Measurements from ENCODE around the gene TEDC2. TPM values are rescaled to one million over a fixed set of nuclear protein-coding genes. Genes with fewer than 3 reads are reported as not detected.
A peak's percentile ranks its signal among the peaks of the same experiment; 100 is the strongest.

Gene TEDC2
- total RNA-seq, 2 experiments from 2014 or later: 48.0 to 110 TPM

DNA sequence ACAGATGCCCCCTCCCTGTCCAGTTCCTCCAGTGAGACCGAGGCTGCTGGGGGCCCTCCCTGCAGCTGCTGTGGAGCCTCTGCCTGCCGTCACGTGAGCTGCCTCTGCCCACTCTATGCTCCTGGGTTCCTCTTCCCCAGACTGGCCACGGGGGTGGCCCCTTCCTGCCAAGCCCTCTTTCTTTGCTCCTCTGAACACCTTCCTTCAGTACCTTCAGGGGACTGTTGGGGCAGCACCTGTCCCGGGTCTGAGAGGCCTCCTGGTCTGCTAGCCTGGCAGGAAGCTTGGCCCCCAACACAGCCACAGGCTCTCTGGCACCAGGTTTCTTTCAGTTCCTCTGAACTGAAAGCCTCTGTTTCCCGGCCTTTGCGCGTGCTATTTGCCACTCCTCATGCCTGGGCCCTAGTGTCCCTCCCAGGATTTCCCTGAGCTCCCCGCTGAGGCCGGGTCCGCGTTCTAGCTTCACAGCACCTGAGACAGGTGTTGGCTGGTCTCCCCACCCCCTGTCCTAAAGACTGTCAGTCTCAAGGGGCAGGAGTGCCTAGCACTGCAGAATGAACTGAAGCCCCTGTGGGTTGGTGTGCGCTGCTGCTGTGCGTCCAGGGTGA lies 47.2 kb downstream of the TEDC2 start:
- Histone ChIP-seq H3K9me3 (ENCODE audit: low read length) (no peaks in the 10 kb centered on the region), H2AFZ (ENCODE audit: low read length) (no peak overlapping the region), H3K79me2 (ENCODE audit: insufficient read depth, low read depth, low read length) (no peaks in the 10 kb centered on the region), H3K9me2 (ENCODE audit: insufficient read depth, low read length) (no peaks in the 10 kb centered on the region), H3K4me3 (ENCODE audit: low read depth, low read length, poor library complexity, severe bottlenecking) (no peak overlapping the region), H3K4me1 (ENCODE audit: insufficient read depth, low read length, poor library complexity, severe bottlenecking) (peaks cover 32% of the 10 kb centered on the region), H3K27ac (ENCODE audit: low read depth, low read length, poor library complexity, severe bottlenecking) (peak overlapping the region; percentile 50), H3K36me3 (ENCODE audit: insufficient read depth, low read length) (peaks cover 9% of the 10 kb centered on the region; the same call in 1 of the 2 replicates), H3K4me2 (ENCODE audit: low read length) (peak overlapping the region; percentile 43), H4K20me1 (ENCODE audit: insufficient read depth, low read length) (no peaks in the 10 kb centered on the region)
- CTCF ChIA-PET (ENCODE audit: unreplicated experiment): no interaction called here
- intact Hi-C loops (cut with micrococcal nuclease; ENCODE audit: unreplicated experiment): no loop called here
- TF ChIP-seq EZH2phosphoT487 (IDR thresholded peaks at IDR 0.05; ENCODE audit: borderline replicate concordance, low read depth, low read length): no peak
- TF ChIP-seq, protein P1, sequence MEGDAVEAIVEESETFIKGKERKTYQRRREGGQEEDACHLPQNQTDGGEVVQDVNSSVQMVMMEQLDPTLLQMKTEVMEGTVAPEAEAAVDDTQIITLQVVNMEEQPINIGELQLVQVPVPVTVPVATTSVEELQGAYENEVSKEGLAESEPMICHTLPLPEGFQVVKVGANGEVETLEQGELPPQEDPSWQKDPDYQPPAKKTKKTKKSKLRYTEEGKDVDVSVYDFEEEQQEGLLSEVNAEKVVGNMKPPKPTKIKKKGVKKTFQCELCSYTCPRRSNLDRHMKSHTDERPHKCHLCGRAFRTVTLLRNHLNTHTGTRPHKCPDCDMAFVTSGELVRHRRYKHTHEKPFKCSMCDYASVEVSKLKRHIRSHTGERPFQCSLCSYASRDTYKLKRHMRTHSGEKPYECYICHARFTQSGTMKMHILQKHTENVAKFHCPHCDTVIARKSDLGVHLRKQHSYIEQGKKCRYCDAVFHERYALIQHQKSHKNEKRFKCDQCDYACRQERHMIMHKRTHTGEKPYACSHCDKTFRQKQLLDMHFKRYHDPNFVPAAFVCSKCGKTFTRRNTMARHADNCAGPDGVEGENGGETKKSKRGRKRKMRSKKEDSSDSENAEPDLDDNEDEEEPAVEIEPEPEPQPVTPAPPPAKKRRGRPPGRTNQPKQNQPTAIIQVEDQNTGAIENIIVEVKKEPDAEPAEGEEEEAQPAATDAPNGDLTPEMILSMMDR (conservative IDR thresholded peaks at IDR 0.05; ENCODE audit: low read length): 0 out of 2 replicates have a peak, but pooled peaks have one; percentile 44
- POLR2A ChIA-PET: no interaction called here
- peak; percentile 81 for DNase-seq (ENCODE audit: low spot score)
- BruUV-seq (replicated peaks): no TSS peak

DNA sequence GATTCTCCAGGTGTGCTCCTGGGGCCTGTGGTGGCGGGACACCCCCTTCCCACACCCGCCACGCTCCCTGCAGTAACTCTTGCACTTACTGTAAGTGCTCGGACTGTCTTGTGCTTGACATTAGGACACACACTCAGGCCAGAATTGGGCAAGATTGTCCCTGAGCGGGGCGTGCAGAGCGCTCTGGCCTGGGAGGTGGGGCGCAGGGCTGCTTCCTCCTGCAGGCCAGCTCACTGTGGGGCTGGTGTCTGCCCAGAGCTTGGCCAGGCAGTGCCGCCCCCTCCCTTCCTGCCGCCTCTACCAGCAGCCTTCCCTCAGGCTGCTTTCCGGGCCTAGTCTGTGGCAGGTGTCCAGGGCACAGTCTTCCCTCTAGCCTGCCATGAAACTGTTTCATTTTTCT lies 47.8 kb downstream of the TEDC2 start:
- Histone ChIP-seq H2AFZ (ENCODE audit: low read length) (no peak overlapping the region), H3K36me3 (ENCODE audit: insufficient read depth, low read length) (peaks cover 5% of the 10 kb centered on the region; the same call in 1 of the 2 replicates), H3K4me3 (ENCODE audit: low read depth, low read length, poor library complexity, severe bottlenecking) (no peak overlapping the region), H3K4me2 (ENCODE audit: low read length) (peak overlapping the region; percentile 43; the same call in 1 of the 2 replicates), H3K4me1 (ENCODE audit: insufficient read depth, low read length, poor library complexity, severe bottlenecking) (peaks cover 37% of the 10 kb centered on the region), H3K9me3 (ENCODE audit: low read length) (no peaks in the 10 kb centered on the region), H3K79me2 (ENCODE audit: insufficient read depth, low read depth, low read length) (no peaks in the 10 kb centered on the region), H3K9me2 (ENCODE audit: insufficient read depth, low read length) (no peaks in the 10 kb centered on the region), H4K20me1 (ENCODE audit: insufficient read depth, low read length) (no peaks in the 10 kb centered on the region), H3K27ac (ENCODE audit: low read depth, low read length, poor library complexity, severe bottlenecking) (peak overlapping the region; percentile 50)
- no TSS peak for BruUV-seq (replicated peaks)
- no peak for DNase-seq (ENCODE audit: low spot score)
- TF ChIP-seq, protein P1 (conservative IDR thresholded peaks at IDR 0.05; ENCODE audit: low read length): no peak
- TF ChIP-seq EZH2phosphoT487 (IDR thresholded peaks at IDR 0.05; ENCODE audit: borderline replicate concordance, low read depth, low read length): no peak
- POLR2A ChIA-PET: no interaction called here
- CTCF ChIA-PET (ENCODE audit: unreplicated experiment): no interaction called here
- intact Hi-C loops (cut with micrococcal nuclease; ENCODE audit: unreplicated experiment): no loop called here

DNA sequence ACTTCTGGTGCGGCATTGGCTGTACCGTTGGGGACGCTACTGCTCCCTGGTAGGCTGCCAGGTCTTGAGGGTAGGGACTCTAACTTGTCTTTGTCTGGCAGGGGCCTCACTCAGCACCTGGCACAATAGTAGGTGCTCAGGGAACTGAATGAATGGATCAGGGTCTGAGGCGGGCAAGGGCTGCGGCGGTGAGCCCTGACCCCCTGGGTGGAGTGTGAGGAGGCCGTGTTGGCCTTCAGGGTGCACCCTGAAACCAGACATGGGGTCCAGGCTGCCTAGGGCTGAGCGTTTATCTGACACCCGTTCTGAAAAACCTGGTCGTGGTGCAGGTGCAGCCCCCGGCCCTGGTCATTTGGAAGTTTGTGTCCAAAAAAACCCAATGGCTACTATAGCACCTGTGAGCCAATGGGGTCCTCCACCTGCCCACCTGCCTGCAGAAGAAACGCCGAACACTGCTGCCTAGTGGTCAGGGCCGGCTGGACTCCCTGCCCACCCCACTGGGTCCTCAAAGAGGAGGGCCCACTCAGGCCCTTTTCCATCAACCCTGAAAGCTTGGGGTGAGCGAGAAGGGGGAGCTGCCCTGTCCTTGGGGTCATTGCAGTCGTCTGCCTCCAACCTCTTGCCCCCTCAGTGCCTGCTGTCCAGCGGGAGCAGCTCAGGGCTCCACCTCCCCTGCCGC lies 49.0 kb downstream of the TEDC2 start:
- Histone ChIP-seq H3K9me2 (ENCODE audit: insufficient read depth, low read length) (no peaks in the 10 kb centered on the region), H3K36me3 (ENCODE audit: insufficient read depth, low read length) (no peaks in the 10 kb centered on the region), H3K79me2 (ENCODE audit: insufficient read depth, low read depth, low read length) (peaks cover under 1% of the 10 kb centered on the region; the same call in 1 of the 2 replicates), H4K20me1 (ENCODE audit: insufficient read depth, low read length) (no peaks in the 10 kb centered on the region), H3K4me2 (ENCODE audit: low read length) (no peak overlapping the region), H3K4me1 (ENCODE audit: insufficient read depth, low read length, poor library complexity, severe bottlenecking) (peaks cover 44% of the 10 kb centered on the region), H3K9me3 (ENCODE audit: low read length) (no peaks in the 10 kb centered on the region), H3K27ac (ENCODE audit: low read depth, low read length, poor library complexity, severe bottlenecking) (no peak overlapping the region), H2AFZ (ENCODE audit: low read length) (no peak overlapping the region), H3K4me3 (ENCODE audit: low read depth, low read length, poor library complexity, severe bottlenecking) (no peak overlapping the region)
- ChIA-PET POLR2A (no interaction called here), CTCF (ENCODE audit: unreplicated experiment) (no interaction called here)
- intact Hi-C loops (cut with micrococcal nuclease; ENCODE audit: unreplicated experiment): no loop called here
- no peak for DNase-seq (ENCODE audit: low spot score)
- no peak for TF ChIP-seq EZH2phosphoT487 (IDR thresholded peaks at IDR 0.05; ENCODE audit: borderline replicate concordance, low read depth, low read length)
- TF ChIP-seq, protein P1 (conservative IDR thresholded peaks at IDR 0.05; ENCODE audit: low read length): no peak
- BruUV-seq (replicated peaks): no TSS peak
